Testis (tissue), 2 donors: ENCODE results near the gene AS3MT.
"Not testable (repeated sequence)": the region's sequence is repeated elsewhere in the genome, so short reads cannot be mapped to it uniquely, and the experiment has no call there.

Experiments
- POLR2A ChIP-seq: fragments of 450-650 bp; IDR thresholded peaks from one replicate; pipeline ENCODE4 v1.6.1; 2017; ENCODE audit warnings: antibody characterized with exemption, mild to moderate bottlenecking, moderate library complexity
- TF ChIP-seq, protein P1 (sequence below), 3 experiments: fragments of 450-650 bp in 2 of 3; fragments of 200-600 bp in 1 of 3; sonication (generic) in 1 of 3; IDR thresholded peaks; one replicate each; pipeline ENCODE4 v1.5.1; 2016 to 2019; ENCODE audit warnings: antibody characterized with exemption in 3 of 3, mild to moderate bottlenecking in 2 of 3, moderate library complexity in 1 of 3

DNA sequence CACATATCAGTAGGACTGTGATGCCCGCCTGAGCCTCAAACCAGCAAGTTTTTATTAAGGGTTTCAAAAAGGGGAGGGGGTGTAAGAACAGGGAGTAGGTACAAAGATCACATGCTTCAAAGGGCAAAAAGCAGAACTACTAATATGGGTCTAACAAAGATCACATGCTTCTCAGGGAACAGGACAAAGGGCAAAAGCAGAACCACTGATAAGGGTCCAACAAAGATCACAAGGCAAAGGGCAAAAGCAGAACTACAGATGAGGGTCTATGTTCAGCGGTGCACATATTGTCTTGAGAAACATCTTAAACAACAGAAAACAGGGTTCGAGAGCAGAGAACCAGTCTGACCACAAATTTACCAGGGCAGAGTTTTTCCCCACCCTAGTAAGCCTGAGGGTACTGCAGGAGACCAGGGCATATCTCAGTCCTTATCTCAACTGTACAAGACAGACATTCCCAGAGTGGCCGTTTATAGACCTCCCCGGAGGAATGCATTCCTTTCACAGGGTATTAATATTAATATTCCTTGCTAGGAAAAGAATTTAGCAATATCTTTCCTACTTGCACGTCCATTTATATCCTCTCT lies 25.0 kb upstream of the AS3MT start:
- TF ChIP-seq, protein P1, sequence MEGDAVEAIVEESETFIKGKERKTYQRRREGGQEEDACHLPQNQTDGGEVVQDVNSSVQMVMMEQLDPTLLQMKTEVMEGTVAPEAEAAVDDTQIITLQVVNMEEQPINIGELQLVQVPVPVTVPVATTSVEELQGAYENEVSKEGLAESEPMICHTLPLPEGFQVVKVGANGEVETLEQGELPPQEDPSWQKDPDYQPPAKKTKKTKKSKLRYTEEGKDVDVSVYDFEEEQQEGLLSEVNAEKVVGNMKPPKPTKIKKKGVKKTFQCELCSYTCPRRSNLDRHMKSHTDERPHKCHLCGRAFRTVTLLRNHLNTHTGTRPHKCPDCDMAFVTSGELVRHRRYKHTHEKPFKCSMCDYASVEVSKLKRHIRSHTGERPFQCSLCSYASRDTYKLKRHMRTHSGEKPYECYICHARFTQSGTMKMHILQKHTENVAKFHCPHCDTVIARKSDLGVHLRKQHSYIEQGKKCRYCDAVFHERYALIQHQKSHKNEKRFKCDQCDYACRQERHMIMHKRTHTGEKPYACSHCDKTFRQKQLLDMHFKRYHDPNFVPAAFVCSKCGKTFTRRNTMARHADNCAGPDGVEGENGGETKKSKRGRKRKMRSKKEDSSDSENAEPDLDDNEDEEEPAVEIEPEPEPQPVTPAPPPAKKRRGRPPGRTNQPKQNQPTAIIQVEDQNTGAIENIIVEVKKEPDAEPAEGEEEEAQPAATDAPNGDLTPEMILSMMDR (IDR thresholded peaks at IDR 0.05): not testable (repeated sequence)
- TF ChIP-seq POLR2A: not testable (repeated sequence)
